B cell (primary cell): ENCODE results near the gene PIK3CA.

Experiments used
- CTCF ChIP-seq: fragments of 200-600 bp; IDR thresholded peaks from one replicate; pipeline ENCODE4 v1.8.0; 2022; ENCODE audit warnings: antibody characterized with exemption, mild to moderate bottlenecking
- EZH2 ChIP-seq: IDR thresholded peaks from 2 replicates; pipeline ENCODE4 v1.6.1; 2012; ENCODE audit warnings: borderline replicate concordance, low read depth, mild to moderate bottlenecking, moderate library complexity, low read length; ENCODE audit not compliant: insufficient read depth, poor library complexity, severe bottlenecking

- TF ChIP-seq CTCF = no peak
- TF ChIP-seq EZH2 = no peak
Observed at GRCh38 chr3:179265875-179266274, 117.7 kb downstream of the PIK3CA start.
